BE2C (cell line): Measurements from ENCODE around the gene PKHD1.

ENCODE experiments used
- DNase-seq: peaks from one replicate; pipeline ENCODE4 v3.0.0-alpha.2; 2020
- H3K27me3 ChIP-seq: fragments of 250-450 bp; sonication (Bioruptor Pico); 2 replicates; pipeline ENCODE4 v1.5.1; 2020; ENCODE audit warnings: mild to moderate bottlenecking
- H3K36me3 ChIP-seq: fragments of 250-450 bp; sonication (Bioruptor Pico); 2 replicates; pipeline ENCODE4 v1.5.1; 2020; ENCODE audit warnings: mild to moderate bottlenecking
- H3K4me1 ChIP-seq: fragments of 250-450 bp; sonication (Bioruptor Pico); 2 replicates; pipeline ENCODE4 v1.5.1; 2020
- H3K4me3 ChIP-seq: 2 replicates; pipeline ENCODE4 v1.5.1; 2011; ENCODE audit warnings: low read depth, low read length
- H3K9me3 ChIP-seq: fragments of 250-450 bp; sonication (Bioruptor Pico); 2 replicates; pipeline ENCODE4 v1.5.1; 2020
- TF ChIP-seq, protein P1 (sequence below): IDR thresholded peaks from 2 replicates; pipeline ENCODE4 v1.5.1; 2012; ENCODE audit warnings: mild to moderate bottlenecking, low read depth, low read length

Gene PKHD1

DNA sequence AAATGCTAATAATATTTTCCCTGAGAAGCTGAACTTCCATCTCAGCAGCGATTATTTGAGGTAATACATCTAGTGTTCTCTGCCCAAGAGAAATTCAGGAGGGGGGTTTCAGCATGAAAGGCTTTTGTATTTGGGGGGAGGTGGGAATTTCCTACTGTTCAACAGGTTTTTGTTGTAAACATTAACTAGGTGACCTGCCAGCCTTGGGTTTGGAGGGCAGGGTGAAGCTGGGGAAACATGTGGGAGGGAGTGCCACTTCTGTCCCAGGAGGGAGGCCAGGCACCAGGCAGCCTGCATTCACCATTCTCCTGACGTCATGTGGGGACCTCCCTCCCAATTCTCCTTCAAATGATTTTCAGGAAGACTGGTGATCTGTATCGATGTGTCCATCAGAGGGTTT lies 37.7 kb upstream of the PKHD1 start:
- Histone ChIP-seq H3K4me1 (no peaks in the 10 kb centered on the region), H3K9me3 (peaks cover 3% of the 10 kb centered on the region; the same call in 1 of the 2 replicates), H3K27me3 (peaks cover 13% of the 10 kb centered on the region), H3K36me3 (no peaks in the 10 kb centered on the region), H3K4me3 (no peak overlapping the region)
- no peak for DNase-seq
- TF ChIP-seq, protein P1, sequence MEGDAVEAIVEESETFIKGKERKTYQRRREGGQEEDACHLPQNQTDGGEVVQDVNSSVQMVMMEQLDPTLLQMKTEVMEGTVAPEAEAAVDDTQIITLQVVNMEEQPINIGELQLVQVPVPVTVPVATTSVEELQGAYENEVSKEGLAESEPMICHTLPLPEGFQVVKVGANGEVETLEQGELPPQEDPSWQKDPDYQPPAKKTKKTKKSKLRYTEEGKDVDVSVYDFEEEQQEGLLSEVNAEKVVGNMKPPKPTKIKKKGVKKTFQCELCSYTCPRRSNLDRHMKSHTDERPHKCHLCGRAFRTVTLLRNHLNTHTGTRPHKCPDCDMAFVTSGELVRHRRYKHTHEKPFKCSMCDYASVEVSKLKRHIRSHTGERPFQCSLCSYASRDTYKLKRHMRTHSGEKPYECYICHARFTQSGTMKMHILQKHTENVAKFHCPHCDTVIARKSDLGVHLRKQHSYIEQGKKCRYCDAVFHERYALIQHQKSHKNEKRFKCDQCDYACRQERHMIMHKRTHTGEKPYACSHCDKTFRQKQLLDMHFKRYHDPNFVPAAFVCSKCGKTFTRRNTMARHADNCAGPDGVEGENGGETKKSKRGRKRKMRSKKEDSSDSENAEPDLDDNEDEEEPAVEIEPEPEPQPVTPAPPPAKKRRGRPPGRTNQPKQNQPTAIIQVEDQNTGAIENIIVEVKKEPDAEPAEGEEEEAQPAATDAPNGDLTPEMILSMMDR, result no peak

- Histone ChIP-seq H3K9me3 (peaks cover 3% of the 10 kb centered on the region; the same call in 1 of the 2 replicates), H3K4me1 (no peaks in the 10 kb centered on the region), H3K4me3 (no peak overlapping the region), H3K36me3 (no peaks in the 10 kb centered on the region), H3K27me3 (peaks cover 13% of the 10 kb centered on the region)
- TF ChIP-seq, protein P1, result no peak
- DNase-seq, result no peak
Measured at GRCh38 chr6:52124126-52125121, 37.0 kb upstream of the PKHD1 start.

- H3K36me3 ChIP-seq, result no peaks in the 10 kb centered on the region
- DNase-seq, result no peak
- no peaks in the 10 kb centered on the region for H3K4me1 ChIP-seq
- TF ChIP-seq, protein P1, result no peak
- H3K4me3 ChIP-seq, result no peak overlapping the region
- H3K27me3 ChIP-seq, result peaks cover 13% of the 10 kb centered on the region
- peaks cover 3% of the 10 kb centered on the region; the same call in 1 of the 2 replicates for H3K9me3 ChIP-seq
Measured at GRCh38 chr6:52123251-52123650, 35.8 kb upstream of the PKHD1 start.

DNA sequence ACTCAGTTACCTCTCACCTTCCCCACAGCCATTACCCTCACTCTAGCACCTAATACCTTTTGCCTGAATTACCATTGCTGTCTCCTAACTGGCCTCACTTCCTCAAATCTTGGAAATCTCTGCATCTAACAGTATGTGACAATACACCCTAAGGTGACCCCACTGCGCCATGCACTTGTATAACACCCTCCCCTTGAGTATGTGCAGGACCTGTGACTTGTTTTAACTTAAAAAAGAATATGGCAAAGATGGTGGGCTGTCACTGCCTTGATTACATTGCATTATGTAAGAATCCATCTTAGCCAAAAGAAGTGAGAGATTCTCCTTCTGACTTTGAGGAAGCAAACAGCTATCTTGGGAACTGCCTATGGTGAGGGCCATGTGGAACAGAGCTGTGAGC lies 29.9 kb upstream of the PKHD1 start:
- peaks cover 10% of the 10 kb centered on the region for H3K27me3 ChIP-seq
- no peaks in the 10 kb centered on the region for H3K36me3 ChIP-seq
- TF ChIP-seq, protein P1, result no peak
- no peak for DNase-seq
- no peak overlapping the region for H3K4me3 ChIP-seq
- H3K9me3 ChIP-seq, result no peaks in the 10 kb centered on the region
- no peaks in the 10 kb centered on the region for H3K4me1 ChIP-seq

- no peaks in the 10 kb centered on the region for H3K36me3 ChIP-seq
- DNase-seq, result no peak
- TF ChIP-seq, protein P1, result no peak
Measured at GRCh38 chr6:52116605-52116948, 29.2 kb upstream of the PKHD1 start.

GRCh38 chr6:52115891-52116604 lies 28.6 kb upstream of the PKHD1 start:
- Histone ChIP-seq H3K4me1 (no peaks in the 10 kb centered on the region), H3K36me3 (no peaks in the 10 kb centered on the region), H3K27me3 (0 out of 2 replicates have a peak, but pooled peaks cover 3% of the 10 kb centered on the region), H3K9me3 (no peaks in the 10 kb centered on the region), H3K4me3 (no peak overlapping the region)
- TF ChIP-seq, protein P1, result no peak
- DNase-seq, result no peak

More at GRCh38 chr6:52116605-52116948, 29.2 kb upstream of the PKHD1 start:
- H3K27me3 ChIP-seq, result 0 out of 2 replicates have a peak, but pooled peaks cover 3% of the 10 kb centered on the region
- no peaks in the 10 kb centered on the region for H3K9me3 ChIP-seq
- no peak overlapping the region for H3K4me3 ChIP-seq
- H3K4me1 ChIP-seq, result no peaks in the 10 kb centered on the region
